GM12873 (cell line): ENCODE data around the gene CORO2A.

Experiments
- TF ChIP-seq, protein P1 (sequence below): IDR thresholded peaks from 2 replicates; pipeline ENCODE4 v1.5.1; 2012; ENCODE audit warnings: low read depth, mild to moderate bottlenecking, moderate library complexity, low read length, control low read depth; ENCODE audit not compliant: insufficient read depth; ENCODE audit errors: missing control alignments

The CORO2A gene

DNA sequence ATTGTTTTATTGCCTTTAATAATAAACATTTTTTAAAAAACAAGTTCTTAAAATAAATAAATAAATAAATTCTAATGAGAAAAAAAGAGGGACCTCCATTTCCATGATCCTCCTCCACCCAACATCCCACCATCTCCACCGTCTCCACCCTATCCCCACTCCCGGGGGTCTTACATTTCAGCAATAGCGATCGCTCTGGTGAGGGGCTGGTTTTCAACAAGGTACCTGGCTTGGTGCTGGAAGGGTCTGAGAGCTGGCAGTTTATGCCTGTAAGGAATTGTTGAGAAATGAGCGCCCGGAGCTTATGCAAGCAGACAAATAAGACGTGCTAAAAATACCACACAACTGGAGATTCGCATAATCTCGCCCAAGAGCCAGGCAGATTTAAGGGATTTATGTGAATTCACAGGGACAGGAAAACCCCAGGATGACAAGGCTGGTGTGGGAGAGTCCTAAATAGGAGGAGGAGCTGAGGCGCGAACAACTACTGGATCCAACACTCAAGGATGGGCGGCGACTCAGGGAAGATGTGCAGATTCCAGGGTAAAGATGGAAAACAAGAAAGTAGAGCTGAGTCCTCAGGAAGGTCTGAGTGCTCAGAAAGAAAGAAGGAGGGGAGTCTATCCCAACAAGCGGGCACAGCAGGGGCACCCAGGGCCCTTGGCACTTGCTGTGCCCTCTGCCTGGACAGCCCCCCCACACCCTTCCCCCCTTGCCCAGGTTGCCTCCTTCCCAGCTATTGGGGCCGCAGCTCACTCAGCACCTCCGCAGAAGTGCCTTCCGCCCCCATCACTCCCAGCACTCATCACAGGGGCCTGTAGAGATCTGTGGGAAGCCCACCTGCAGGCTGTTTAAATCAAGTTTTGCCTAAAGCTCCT is 100.5 kb downstream of the CORO2A start:
- TF ChIP-seq, protein P1, sequence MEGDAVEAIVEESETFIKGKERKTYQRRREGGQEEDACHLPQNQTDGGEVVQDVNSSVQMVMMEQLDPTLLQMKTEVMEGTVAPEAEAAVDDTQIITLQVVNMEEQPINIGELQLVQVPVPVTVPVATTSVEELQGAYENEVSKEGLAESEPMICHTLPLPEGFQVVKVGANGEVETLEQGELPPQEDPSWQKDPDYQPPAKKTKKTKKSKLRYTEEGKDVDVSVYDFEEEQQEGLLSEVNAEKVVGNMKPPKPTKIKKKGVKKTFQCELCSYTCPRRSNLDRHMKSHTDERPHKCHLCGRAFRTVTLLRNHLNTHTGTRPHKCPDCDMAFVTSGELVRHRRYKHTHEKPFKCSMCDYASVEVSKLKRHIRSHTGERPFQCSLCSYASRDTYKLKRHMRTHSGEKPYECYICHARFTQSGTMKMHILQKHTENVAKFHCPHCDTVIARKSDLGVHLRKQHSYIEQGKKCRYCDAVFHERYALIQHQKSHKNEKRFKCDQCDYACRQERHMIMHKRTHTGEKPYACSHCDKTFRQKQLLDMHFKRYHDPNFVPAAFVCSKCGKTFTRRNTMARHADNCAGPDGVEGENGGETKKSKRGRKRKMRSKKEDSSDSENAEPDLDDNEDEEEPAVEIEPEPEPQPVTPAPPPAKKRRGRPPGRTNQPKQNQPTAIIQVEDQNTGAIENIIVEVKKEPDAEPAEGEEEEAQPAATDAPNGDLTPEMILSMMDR = no peak

DNA sequence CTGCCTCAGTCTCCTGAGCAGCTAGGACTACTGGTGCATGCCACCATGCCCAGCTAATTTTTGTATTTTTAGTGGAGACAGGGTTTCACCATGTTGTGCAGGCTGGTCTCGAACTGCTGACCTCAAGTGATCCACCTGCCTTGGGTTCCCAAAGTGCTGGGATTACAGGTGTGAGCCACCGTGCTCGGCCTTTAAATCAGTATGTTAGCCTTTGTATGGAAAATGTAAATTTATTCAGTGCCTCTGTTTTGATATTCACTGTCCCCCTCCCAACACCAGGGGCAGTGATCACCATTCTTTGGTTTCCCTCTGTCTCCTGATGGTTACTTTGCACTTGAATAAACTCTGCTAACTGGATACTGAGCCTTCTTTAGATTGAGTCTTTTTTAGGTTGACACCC is 101.8 kb downstream of the CORO2A start:
- TF ChIP-seq, protein P1 = peak; percentile 10

DNA sequence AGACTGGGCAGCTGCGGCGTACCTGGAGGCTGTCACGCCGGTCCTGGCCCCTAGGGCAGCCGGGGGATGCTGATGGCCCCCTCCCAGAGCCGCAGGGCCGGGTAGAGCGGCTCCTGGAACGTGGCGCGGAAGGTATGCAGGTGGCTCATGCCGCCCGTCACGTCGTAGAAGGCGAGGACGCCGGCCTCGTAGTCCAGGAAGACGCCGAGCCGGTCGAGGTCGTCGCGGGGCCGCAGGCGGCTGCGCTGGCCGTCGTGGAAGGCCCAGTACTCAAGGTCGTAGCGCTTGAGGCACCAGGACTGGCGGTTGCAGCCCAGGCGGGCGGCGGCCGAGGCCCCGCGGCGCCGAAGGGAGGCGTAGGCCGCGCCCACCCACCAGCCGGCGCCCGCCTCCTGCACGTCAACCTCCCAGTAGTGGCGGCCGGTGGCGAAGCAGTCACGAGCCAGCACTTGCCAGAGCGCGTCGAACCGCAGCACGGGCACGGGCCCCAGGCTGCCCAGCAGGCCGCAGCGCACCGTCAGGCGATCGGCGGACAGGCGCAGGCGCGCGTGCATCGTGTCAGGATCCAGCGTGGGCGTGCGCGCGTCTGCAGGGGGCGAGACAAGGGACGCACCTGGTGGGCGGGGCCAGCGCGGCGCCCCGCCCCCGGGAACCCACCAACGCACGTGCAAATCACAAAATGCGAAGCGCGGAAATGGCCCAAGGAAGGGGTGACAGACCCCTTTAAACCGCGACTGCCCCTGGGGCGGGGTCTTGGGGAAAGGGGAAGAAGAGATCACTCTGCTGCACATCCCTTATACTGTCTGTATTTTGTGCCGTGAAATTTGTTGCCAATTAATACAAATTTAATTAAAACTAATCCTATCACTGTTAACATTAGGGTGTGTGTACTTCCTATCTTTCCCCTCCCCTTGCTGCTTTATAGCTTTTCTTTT is 104.8 kb downstream of the CORO2A start:
- TF ChIP-seq, protein P1 = no peak

DNA sequence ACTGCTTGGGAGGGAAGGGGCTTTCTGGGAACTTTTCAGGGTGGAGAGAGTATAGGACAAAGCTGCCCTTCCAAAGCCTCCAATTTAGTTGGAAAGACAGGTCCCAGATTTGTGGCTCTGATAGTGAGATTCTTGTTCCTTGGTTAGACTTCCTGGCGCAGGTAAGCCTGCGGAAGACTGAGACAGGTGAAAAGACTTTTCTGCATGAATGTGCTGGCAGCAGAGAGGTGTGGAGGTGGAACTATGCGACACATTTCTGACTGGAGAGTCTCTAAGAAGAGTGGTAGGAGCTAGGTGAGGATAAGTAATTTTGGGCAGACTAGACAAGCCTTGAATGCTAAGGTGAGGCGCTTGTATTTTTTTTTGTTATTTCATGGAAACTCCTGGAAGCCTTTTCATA is 106.0 kb downstream of the CORO2A start:
- TF ChIP-seq, protein P1 = no peak

DNA sequence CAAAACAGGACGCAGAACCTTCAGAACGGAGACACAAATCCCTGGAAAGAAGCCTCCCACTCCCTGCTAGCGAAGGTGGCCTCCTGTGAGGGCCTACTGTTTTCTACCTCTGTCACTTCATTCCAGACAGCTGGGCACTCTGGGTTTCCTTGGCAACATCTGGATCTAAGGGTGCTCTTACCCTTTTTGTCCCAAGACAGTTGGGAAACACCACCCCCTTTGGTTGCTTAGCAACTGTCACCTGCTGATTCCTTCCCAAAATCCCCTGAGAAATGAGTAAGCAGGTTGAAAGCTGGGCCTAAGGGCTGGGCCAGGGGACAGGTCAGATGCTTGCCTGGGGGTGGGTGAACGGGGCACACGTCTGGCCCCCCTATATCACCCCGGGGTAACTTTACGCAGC is 106.5 kb downstream of the CORO2A start:
- TF ChIP-seq, protein P1 = no peak

DNA sequence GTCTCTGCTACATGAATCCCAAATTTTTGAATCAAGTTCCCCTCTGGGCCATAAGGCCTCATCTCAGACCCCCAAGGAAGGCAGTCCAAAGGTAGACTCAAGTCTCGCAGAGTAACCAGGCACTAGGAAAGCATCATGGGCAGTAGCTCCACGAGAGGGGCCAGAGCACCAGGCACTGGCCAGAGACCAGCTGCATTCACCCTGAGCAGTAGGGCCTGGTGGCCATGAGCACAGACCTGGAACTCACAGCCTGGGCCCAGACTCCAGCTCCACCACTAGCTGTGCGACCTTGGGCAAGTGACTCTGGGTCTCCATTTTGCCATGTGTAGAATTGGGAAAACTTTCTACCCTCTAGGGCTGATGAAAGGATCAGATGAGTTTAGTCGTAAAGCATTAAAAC is 107.4 kb downstream of the CORO2A start:
- TF ChIP-seq, protein P1 = no peak

DNA sequence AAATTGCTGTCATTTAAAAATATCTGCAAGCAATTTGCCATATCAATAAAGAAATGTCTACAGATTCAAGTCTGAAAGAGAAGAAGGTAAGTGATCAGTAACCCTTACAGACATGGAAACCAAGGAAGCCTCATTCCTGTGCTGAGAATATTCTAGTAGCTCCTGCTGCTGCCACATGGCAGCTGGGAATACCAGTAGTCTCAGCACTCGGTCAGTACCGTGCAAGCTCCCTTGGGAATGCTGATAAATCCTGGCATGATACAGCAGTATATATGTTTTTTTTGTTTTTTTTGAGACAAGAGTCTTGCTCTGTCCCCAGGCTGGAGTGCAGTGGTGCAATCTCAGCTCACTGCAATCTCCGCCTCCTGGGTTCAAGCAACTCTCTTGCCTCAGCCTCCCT is 108.0 kb downstream of the CORO2A start:
- TF ChIP-seq, protein P1 = no peak
